HG03460 (cell line): ENCODE data around the gene SLC35F2.
"Not testable (repeated sequence)": the region's sequence is repeated elsewhere in the genome, so short reads cannot be mapped to it uniquely, and the experiment has no call there.

ENCODE experiments used
- ATAC-seq: cut with Tn5 transposase; IDR thresholded peaks from one replicate; pipeline ENCODE4 v1.9.1; 2021; ENCODE audit not compliant: unreplicated experiment

The SLC35F2 gene

DNA sequence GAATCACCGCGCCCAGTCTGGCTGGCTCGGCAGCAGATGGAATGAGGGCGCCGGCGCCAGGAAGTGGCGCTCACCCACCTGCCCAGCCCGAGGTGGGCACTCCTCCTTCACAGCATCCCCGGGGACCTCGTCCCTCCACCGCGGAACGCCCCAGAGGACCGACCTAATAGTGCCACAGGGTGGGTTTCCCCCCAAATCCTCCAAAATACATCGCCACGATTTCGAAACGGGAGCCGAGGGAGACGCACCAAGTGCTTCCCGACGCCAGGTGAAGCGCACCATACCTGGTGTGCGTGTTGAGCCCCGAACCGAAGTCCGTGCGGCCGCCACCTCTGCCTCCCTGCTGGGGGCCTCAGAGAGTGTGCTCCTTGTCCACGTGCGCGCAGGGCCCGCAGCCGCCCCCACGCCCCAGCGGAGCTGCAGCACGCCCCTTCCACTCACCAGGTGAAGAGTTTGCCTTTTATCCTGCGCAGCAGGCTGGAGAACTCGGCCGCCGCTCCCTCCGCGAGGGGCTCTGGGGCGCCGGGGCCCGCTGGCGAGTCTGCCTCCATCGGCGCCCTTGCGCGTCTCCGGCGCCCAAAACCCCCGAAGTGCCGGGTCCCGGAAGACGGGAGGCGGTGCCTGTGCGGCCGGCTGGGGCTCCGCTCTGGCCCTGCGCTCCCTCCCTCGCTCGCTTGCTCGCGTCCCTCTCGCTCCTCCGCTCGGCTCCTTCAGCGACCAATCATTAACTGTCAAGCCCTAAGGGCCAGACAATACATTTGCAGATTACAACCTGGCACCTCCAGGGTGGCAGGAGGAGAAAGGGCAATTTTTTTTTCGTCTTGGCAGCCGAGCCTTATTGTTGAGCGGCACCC, at the start of gene SLC35F2:
Gene SLC35F2, minus strand, starts transcription at position 571 of the 854 bp plus-strand sequence. Its CDS starts 20 bp downstream, at position 551.
- ATAC-seq, result peak; percentile 88

DNA sequence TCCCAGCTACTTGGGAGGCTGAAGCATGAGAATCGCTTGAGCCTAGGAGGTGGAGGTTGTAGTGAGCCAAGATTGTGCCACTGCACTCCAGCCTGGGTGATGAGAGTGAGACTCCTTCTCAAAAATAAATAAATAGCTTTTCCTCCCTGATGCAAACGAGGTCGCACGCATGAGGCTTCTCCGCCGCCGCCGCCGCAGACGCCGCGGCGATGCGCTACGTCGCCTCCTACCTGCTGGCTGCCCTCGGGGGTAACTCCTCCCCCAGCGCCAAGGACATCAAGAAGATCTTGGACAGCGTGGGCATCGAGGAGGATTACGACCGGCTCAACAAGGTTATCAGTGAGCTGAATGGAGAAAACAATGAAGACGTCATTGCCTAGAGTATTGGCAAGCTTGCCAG, 49.6 kb upstream of the SLC35F2 start:
- no peak for ATAC-seq

DNA sequence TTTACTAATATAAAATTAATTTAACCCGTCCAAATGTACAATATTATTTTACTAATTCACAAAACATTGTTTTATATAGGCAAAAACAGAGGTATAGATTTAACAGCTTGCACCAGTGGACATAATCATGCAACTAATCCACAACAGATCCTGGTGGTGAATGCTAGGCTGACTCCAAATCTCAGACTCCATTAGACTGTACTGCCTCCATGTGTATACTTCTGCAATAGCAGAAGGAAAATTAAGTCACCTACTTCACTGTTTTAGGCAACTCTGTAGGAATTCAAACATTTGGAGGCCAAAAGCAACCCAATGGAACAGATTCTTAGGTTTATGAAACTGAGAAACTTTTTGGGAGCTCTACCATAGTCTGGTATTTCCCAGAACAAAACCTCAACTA, 39.7 kb upstream of the SLC35F2 start:
- no peak for ATAC-seq

GRCh38 chr11:107882095-107882820, 23.7 kb upstream of the SLC35F2 start:
- ATAC-seq, result no peak

DNA sequence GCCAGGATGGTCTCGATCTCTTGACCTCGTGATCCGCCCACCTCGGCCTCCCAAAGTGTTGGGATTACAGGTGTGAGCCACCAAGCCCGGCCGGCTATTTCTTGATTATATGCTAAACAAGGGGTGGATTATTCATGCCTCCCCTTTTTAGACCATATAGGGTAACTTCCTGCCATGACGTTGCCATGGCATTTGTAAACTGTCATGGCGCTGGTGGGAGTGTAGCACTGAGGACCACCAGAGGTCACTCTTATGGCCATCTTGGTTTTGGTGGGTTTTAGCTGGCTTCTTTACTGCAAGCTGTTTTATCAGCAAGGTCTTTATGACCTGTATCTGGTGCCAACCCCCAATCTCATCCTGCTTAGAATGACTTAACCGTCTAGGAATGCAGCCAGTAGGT, 22.9 kb upstream of the SLC35F2 start:
- ATAC-seq, result not testable (repeated sequence)

DNA sequence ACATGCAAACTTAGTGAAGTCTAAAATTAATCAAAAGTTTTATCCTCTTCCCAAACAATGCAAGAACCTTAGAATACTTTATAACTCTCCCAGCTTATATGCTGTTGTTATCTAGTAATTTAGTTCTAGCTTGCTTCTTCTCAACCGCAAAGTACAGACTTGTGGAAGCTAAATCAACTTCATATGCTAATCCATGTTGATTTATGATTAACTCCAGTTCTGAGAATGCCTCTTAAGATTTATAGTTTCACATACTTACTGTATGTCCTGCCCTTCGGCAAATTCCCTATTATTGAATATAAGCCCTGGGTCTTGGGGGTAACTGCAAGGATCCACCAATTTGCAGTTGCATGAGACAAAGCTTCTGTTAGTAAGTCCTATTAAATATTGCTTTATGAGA, 17.6 kb upstream of the SLC35F2 start:
- ATAC-seq, result no peak

GRCh38 chr11:107864591-107864990, 6.0 kb upstream of the SLC35F2 start:
- ATAC-seq, result no peak

DNA sequence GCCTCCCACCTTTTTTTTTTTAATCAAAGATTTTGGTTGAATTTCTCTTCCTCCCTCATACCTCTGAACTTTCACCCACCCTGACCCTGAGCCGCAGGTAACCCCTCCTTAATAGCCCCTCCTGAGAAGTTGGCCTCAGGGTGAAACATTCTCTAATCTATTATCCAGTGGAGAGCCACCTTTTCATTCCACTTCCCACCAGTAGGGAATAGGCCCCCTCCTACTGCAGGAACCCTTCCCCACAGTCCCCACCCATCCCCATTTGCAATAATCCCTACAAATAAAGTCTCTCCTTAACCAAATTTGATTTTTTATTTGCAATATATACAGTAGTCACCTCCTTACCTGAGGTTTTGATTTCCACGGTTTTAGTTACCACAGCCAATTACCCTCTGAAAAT, 2.1 kb upstream of the SLC35F2 start:
- ATAC-seq, result no peak

DNA sequence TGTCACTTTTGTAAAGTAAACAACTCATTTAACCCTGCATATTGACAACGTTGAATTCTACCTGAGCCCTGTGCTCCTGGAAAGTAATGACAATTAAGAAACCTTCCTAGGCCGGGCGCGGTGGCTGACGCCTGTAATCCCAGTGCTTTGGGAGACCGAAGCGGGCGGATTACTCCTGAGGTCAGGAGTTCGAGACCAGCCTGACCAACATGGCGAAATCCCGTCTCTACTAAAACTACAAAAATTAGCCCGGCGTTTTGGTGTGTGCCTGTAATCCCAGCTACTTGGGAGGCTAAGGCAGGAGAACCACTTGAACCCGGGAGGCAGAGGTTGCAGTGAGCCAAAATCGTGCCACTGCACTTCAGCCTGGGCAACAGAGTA, 1.6 kb upstream of the SLC35F2 start:
- not testable (repeated sequence) for ATAC-seq

DNA sequence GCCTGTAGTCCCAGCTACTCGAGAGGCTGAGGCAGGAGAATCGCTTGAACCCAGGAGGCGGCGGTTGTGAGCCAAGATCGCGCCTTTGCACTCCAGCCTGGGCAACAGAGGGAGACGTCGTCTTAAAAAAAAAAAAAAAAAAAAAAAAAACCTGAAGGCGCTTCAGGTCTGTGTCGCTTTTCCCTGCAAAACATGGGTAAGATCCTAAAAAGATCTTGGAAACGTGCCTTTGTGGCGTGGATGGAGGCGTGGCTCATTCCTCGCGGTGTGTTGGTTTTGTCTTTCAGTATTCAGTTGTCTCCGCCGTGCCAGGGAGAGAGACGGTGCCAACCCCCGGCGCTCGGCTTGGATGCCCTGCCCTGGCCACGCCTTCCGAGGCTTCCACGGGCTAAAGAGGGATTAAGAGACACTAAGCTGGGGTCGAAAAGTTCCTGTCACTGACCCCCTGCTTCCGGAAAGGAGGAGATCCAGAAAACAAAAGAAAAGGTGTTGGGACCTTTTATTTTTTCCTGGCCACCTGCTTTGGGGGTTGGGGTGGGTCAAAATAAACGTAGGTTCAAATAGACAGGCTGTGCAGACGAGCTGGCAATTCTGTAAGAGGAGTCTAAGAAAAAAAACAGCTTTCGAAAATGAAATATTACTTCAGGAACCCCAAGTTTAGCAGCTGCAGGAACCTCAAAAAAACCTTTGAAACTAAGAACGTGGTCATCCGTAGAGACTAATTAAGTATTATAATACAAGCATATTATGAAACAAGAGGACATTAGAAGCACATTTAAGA, 1.1 kb upstream of the SLC35F2 start:
- ATAC-seq, result no peak

DNA sequence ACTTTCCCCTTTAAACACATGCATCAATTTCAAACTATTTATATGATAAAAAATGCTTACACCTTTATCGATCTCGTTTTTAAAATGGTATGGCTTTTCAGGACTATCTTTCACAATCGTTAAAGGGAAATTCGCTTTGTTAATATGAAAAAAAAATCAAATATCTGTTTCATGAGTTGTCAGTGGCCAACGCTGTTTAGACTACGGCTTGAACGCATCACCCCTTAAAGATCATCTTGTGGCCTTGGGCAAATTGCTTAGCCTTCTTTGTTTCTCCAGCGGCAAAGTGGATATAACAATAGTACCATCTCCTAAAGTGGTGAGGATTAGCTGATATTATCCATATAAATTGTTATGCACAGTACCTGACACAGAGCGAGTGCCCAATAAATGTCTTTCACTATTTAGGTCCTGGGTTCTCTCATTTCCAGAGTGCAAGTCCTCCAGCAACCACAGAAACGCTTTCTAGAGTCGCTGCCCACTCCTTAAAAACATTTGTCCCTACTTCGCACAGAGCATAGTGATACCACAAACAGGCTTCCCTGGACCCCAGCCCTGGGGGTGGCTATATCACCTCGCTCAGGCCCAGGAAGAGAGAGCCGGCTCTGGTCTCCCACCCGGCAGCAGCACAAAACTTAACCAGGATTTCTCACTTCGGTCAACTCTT, 904 bp downstream of the SLC35F2 start:
- ATAC-seq, result no peak

DNA sequence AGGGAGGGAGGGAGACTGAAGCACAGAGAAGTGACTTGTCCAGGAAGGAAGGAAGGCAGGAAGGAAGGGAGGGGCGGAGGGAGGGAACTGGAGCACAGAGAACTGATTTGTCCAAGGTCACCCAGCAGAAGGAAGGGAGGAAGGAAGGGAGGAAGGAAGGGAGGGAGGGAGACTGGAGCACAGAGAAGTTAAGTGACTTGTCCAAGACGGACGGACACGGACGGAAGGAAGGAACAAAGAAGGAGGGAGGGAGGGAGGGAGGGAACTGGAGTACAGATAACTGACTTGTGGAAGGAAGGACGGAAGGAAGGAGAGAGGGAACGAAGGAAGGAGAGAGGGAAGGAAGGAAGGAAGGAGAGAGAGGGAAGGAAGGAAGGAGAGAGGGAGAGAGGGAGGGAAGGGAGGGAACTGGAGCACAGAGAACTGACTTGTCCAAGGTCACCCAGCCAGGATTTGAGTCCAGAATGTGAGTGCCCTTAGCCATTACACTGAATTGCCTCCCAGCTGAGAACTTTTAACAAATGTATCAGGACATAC, 1.5 kb downstream of the SLC35F2 start:
- ATAC-seq, result no peak

DNA sequence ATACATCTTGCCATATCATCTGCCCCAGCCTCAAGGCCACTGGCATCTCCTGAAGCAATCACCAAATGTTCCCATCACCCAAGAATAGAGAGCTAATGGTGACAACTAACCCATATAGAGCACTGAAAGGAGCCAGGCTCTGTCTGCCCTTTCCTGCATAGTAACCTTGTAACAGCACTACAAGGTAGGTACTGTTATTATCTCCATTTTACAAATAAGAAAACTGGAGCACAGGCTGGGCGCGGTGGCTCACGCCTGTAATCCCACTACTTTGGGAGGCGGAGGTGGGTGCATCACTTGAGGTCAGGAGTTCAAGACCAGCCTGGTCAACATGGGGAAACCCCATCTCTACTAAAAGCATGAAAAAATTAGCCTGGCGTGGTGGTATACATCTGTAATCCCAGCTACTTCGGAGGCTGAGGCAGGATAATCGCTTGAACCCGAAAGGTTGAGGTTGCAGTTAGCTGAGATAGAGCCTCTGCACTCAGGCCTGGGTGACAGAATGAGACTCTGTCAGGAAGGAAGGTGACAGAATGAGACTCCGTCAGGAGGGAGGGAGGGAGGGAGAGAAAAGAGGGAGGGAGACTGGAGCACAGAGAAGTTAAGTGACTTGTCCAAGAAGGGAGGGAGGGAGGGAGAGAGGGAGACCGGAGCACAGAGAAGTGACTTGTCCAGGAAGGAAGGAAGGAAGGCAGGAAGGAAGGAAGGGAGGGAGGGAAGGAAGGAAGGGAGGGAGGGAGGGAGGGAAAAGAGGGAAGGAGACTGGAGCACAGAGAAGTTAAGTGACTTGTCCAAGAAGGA, 2.2 kb downstream of the SLC35F2 start:
- ATAC-seq, result no peak

DNA sequence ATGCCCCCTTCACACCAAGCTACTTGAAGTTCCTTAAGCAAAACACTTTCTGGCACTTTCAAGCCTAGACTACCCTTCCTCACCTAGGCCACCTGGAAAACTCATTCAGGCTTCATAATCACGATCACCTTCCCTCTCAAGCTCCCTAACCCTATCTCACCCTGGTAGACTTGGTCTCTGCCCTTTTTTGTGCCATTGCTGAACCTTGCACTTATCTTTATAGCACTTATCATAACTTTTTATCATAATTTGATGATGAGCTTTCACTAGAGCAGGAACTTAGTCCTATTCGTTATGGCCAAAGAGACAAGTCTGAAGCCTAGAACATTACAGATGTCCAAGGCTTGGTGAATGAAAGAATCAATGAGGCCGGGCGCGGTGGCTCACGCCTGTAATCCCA, 5.5 kb downstream of the SLC35F2 start:
- no peak for ATAC-seq

DNA sequence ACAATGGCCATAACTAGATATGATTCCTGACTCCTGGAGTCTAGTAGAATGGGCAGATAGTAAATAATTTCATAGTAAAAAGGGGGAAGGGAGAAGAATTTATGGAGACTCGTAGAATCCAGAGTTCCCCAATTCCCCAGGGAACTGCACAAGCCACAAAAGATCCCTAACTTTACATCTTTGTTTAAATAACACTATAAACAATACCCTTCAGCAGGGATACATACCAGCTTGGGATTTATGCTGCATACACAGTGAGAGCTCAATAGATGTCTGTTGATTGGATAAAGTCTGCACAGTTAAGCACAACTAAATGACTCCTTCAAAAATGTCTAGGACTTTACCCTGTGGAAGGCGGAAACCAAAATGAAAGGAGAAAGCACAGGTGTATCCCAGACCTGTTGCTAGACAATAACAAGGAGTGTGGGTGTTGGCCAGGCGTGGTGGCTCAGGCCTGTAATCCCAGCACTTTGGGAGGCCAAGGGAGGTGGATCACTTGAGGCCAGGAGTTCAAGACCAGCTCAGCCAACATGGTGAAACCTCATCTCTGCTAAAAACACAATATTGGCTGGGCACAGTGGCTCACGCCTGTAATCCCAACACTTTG, 6.8 kb downstream of the SLC35F2 start:
- no peak for ATAC-seq

DNA sequence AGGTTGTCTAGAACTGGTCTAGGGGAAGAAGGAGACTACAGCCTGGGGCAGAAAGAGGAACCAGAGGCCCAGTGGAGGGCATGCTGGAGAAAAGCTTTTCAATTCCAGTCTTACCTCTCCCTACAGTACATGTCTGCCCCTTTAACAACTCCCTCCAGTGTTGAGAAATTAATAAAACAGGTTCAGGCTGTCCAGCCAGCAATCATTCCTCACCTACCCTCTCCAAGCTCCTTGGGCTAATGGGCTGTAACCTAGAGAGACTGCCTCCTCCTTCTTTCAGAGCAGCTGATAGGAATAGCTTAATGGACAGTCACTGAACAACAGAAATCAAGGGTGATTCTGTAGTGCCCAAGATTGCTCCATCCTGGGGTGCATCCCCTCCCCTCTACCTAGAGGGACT, 8.8 kb downstream of the SLC35F2 start:
- no peak for ATAC-seq

GRCh38 chr11:107848345-107848744, 10.2 kb downstream of the SLC35F2 start:
- no peak for ATAC-seq

DNA sequence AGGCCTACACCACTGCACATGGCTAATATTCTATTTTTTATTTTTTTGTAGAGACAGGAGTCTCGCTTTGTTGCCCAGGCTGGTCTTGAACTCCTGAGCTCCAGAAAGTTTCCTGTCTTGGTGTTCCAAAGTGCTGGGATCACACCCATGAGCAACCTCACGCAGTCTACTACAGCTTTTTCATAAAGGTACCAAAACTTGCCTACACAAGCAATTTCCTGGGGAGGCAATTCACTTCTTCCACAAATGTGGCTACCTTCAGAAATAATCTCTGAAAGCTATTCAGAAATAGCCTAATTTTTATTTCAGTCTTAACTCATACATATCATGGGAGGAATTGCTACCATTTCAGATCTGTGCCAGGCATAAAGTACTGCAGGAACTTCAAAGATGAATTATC, 11.4 kb downstream of the SLC35F2 start:
- ATAC-seq, result no peak

GRCh38 chr11:107844041-107844440, 14.5 kb downstream of the SLC35F2 start:
- ATAC-seq, result no peak
